Naive thymus-derived CD8-positive, alpha-beta T cell (primary cell): ENCODE data around the gene DNAJA1. TPM values are rescaled to one million over a fixed set of nuclear protein-coding genes. Genes with fewer than 3 reads are reported as not detected.

Experiments
- polyA plus RNA-seq, 3 donors: library from polyadenylated mRNA; unstranded; fragments of 300-500 nt; fragmentation: Illumina TruSeq; gene quantifications; one replicate each; pipeline ENCODE4 v1.2.3, GENCODE V29; 2021
- total RNA-seq, 8 experiments: library from RNA in 2 of 8; stranded (reverse) in 2 of 8; gene quantifications; one replicate each; pipeline ENCODE4 v1.2.3 and lab custom pipeline; 2021 to 2026

Gene DNAJA1
- total and polyA plus RNA-seq, 5 experiments from 2014 or later: 62.8 to 101 (median 70.7) TPM

Other genes starting within 250 kb of the DNAJA1 start
- gene TMEM215, start 241.7 kb upstream of the DNAJA1 start, total RNA-seq: not detected
- not detected for gene TMEM215, start 241.7 kb upstream of the DNAJA1 start, polyA plus RNA-seq
- 10 to 100 TPM; 21.7 to 25.2 TPM for gene APTX, start 23.6 kb upstream of the DNAJA1 start, total RNA-seq
- 10 to 100 TPM; 24.7 to 26.4 (median 25.3) TPM for gene APTX, start 23.6 kb upstream of the DNAJA1 start, polyA plus RNA-seq
- gene SMU1, start 51.4 kb downstream of the DNAJA1 start, total RNA-seq: 10 to 100 TPM; 29.5 to 30.9 TPM
- gene SMU1, start 51.4 kb downstream of the DNAJA1 start, polyA plus RNA-seq: 10 to 100 TPM; 19.5 to 24.3 (median 23.7) TPM
- gene B4GALT1, start 142.1 kb downstream of the DNAJA1 start, total RNA-seq: 10 to 100 TPM; 28.7 to 30.8 TPM
- gene B4GALT1, start 142.1 kb downstream of the DNAJA1 start, polyA plus RNA-seq: 10 to 100 TPM; 15.1 to 24.2 (median 18.6) TPM
- not detected for gene SPINK4, start 214.9 kb downstream of the DNAJA1 start, total RNA-seq
- gene SPINK4, start 214.9 kb downstream of the DNAJA1 start, polyA plus RNA-seq: not detected
- 10 to 100 TPM; 55.9 to 64.6 TPM for gene BAG1, start 239.4 kb downstream of the DNAJA1 start, total RNA-seq
- gene BAG1, start 239.4 kb downstream of the DNAJA1 start, polyA plus RNA-seq: 10 to 100 TPM; 80.5 to 92.6 (median 86.8) TPM
- gene CHMP5, start 239.8 kb downstream of the DNAJA1 start, total RNA-seq: 10 to 100 TPM; 30.4 to 31.4 TPM
- gene CHMP5, start 239.8 kb downstream of the DNAJA1 start, polyA plus RNA-seq: 10 to 100 TPM; 38.7 to 40.0 (median 39.4) TPM